Measurements from ENCODE around the gene TLE2. TPM values are rescaled to one million over a fixed set of nuclear protein-coding genes. Genes with fewer than 3 reads are reported as not detected.
A peak's percentile ranks its signal among the peaks of the same experiment; 100 is the strongest.

Gene TLE2
- total and polyA plus RNA-seq, 9 of the 15 experiments (the other 6 are each of a cell fraction or from before 2014, with no cell fraction given) = 0.35 to 13.1 (median 6.2) TPM

DNA sequence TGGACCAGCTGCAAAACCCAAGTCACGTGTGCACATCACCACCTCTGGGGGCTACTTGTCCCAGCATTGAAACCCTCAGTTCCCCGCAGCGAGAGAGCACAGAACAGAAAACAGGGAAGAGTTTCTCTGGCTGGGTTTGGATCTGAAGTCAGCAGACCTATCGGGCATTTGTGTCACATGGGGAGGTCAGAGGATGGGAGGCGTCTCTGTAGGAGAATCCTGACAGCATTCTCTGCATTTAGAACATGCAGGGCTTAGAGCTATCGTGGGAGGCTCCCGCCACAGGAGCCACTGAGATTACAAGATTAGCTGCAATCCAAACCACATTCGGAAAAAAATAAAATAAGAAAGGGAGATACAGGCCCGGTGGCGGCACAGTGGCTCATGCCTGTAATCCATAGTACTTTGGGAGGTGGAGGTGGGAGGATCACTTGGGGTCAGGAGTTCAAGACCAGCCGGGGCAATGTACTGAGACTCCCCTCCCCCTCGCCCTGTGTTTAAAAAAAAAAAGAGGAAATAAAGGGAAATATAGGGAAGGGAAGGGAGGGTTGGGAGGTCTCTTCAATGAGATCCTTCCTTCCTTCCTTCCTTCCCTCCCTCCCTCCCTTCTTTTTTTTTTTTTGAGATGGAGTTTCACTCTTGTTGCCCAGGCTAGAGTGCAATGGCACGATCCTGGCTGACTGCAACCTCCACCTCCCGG lies 54.6 kb downstream of the TLE2 start (continued):
- TF ChIP-seq, protein P1, sequence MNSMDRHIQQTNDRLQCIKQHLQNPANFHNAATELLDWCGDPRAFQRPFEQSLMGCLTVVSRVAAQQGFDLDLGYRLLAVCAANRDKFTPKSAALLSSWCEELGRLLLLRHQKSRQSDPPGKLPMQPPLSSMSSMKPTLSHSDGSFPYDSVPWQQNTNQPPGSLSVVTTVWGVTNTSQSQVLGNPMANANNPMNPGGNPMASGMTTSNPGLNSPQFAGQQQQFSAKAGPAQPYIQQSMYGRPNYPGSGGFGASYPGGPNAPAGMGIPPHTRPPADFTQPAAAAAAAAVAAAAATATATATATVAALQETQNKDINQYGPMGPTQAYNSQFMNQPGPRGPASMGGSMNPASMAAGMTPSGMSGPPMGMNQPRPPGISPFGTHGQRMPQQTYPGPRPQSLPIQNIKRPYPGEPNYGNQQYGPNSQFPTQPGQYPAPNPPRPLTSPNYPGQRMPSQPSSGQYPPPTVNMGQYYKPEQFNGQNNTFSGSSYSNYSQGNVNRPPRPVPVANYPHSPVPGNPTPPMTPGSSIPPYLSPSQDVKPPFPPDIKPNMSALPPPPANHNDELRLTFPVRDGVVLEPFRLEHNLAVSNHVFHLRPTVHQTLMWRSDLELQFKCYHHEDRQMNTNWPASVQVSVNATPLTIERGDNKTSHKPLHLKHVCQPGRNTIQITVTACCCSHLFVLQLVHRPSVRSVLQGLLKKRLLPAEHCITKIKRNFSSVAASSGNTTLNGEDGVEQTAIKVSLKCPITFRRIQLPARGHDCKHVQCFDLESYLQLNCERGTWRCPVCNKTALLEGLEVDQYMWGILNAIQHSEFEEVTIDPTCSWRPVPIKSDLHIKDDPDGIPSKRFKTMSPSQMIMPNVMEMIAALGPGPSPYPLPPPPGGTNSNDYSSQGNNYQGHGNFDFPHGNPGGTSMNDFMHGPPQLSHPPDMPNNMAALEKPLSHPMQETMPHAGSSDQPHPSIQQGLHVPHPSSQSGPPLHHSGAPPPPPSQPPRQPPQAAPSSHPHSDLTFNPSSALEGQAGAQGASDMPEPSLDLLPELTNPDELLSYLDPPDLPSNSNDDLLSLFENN (IDR thresholded peaks at IDR 0.05; ENCODE audit: low read depth in 2 of 2, low read length in 2 of 2) = 0 out of 4 replicates have a peak, but pooled peaks of 1 of the 2 experiments have one; percentile 57
- no peak for TF ChIP-seq PHF8 (IDR thresholded peaks at IDR 0.05; ENCODE audit: borderline replicate concordance, low read length)
- TF ChIP-seq, protein P2, sequence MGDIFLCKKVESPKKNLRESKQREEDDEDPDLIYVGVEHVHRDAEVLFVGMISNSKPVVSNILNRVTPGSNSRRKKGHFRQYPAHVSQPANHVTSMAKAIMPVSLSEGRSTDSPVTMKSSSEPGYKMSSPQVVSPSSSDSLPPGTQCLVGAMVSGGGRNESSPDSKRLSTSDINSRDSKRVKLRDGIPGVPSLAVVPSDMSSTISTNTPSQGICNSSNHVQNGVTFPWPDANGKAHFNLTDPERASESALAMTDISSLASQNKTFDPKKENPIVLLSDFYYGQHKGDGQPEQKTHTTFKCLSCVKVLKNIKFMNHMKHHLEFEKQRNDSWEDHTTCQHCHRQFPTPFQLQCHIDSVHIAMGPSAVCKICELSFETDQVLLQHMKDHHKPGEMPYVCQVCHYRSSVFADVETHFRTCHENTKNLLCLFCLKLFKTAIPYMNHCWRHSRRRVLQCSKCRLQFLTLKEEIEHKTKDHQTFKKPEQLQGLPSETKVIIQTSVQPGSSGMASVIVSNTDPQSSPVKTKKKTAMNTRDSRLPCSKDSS (IDR thresholded peaks at IDR 0.05; ENCODE audit: low read depth, partially characterized antibody) = no peak
- peak; percentile 98 to 100 for TF ChIP-seq RCOR1 (IDR thresholded peaks at IDR 0.05; ENCODE audit: borderline replicate concordance in 1 of 2, low read depth in 2 of 2, low read length in 2 of 2)
- TF ChIP-seq, protein P3, sequence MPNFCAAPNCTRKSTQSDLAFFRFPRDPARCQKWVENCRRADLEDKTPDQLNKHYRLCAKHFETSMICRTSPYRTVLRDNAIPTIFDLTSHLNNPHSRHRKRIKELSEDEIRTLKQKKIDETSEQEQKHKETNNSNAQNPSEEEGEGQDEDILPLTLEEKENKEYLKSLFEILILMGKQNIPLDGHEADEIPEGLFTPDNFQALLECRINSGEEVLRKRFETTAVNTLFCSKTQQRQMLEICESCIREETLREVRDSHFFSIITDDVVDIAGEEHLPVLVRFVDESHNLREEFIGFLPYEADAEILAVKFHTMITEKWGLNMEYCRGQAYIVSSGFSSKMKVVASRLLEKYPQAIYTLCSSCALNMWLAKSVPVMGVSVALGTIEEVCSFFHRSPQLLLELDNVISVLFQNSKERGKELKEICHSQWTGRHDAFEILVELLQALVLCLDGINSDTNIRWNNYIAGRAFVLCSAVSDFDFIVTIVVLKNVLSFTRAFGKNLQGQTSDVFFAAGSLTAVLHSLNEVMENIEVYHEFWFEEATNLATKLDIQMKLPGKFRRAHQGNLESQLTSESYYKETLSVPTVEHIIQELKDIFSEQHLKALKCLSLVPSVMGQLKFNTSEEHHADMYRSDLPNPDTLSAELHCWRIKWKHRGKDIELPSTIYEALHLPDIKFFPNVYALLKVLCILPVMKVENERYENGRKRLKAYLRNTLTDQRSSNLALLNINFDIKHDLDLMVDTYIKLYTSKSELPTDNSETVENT (CRISPR knock-in tag; IDR thresholded peaks at IDR 0.05) = no peak
- TF ChIP-seq ZNF780A (CRISPR knock-in tag; IDR thresholded peaks at IDR 0.05) = no peak
- TF ChIP-seq, protein P4, sequence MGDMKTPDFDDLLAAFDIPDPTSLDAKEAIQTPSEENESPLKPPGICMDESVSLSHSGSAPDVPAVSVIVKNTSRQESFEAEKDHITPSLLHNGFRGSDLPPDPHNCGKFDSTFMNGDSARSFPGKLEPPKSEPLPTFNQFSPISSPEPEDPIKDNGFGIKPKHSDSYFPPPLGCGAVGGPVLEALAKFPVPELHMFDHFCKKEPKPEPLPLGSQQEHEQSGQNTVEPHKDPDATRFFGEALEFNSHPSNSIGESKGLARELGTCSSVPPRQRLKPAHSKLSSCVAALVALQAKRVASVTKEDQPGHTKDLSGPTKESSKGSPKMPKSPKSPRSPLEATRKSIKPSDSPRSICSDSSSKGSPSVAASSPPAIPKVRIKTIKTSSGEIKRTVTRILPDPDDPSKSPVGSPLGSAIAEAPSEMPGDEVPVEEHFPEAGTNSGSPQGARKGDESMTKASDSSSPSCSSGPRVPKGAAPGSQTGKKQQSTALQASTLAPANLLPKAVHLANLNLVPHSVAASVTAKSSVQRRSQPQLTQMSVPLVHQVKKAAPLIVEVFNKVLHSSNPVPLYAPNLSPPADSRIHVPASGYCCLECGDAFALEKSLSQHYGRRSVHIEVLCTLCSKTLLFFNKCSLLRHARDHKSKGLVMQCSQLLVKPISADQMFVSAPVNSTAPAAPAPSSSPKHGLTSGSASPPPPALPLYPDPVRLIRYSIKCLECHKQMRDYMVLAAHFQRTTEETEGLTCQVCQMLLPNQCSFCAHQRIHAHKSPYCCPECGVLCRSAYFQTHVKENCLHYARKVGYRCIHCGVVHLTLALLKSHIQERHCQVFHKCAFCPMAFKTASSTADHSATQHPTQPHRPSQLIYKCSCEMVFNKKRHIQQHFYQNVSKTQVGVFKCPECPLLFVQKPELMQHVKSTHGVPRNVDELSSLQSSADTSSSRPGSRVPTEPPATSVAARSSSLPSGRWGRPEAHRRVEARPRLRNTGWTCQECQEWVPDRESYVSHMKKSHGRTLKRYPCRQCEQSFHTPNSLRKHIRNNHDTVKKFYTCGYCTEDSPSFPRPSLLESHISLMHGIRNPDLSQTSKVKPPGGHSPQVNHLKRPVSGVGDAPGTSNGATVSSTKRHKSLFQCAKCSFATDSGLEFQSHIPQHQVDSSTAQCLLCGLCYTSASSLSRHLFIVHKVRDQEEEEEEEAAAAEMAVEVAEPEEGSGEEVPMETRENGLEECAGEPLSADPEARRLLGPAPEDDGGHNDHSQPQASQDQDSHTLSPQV (IDR thresholded peaks at IDR 0.05) = no peak
- TF ChIP-seq BRF1 (IDR thresholded peaks at IDR 0.05; ENCODE audit: borderline replicate concordance, extremely low read depth, insufficient read length) = no peak
- no peak for TF ChIP-seq PHB (CRISPR knock-in tag; IDR thresholded peaks at IDR 0.05)
- TF ChIP-seq MTA1 (IDR thresholded peaks at IDR 0.05; ENCODE audit: borderline replicate concordance) = peak; percentile 83; the same call in 1 of the 2 replicates
- TF ChIP-seq CBFA2T3 (IDR thresholded peaks at IDR 0.05) = peak; percentile 81
- no peak for TF ChIP-seq KLF13 (tag; IDR thresholded peaks at IDR 0.05; ENCODE audit: borderline replicate concordance, low read depth)
